ENCODE results near the gene KLHL35.

The KLHL35 gene

GRCh38 chr11:75440960-75441803, 8.2 kb upstream of the KLHL35 start:
- DNase-seq: no peak

- DNase-seq: no peak
These were observed 6.6 kb upstream of the KLHL35 start for GRCh38 chr11:75439495-75440120.

- no peak for DNase-seq
These were observed 6.0 kb upstream of the KLHL35 start for GRCh38 chr11:75439026-75439425.

- DNase-seq: no peak
These were observed 5.1 kb upstream of the KLHL35 start for GRCh38 chr11:75437966-75438659.

- no peak for DNase-seq
These were observed 3.8 kb upstream of the KLHL35 start for GRCh38 chr11:75436806-75437205.

- DNase-seq: no peak
These were observed 2.5 kb upstream of the KLHL35 start for GRCh38 chr11:75435571-75435925.

- no peak for DNase-seq
These were observed 2.0 kb upstream of the KLHL35 start for GRCh38 chr11:75434886-75435570.

GRCh38 chr11:75434051-75434450, 1.0 kb upstream of the KLHL35 start:
- DNase-seq: no peak

- DNase-seq: no peak
These were observed 440 bp upstream of the KLHL35 start for GRCh38 chr11:75433443-75433842.

GRCh38 chr11:75431533-75432525, 1.2 kb downstream of the KLHL35 start:
- DNase-seq: no peak

- DNase-seq: no peak
These were observed 2.1 kb downstream of the KLHL35 start for GRCh38 chr11:75430714-75431532.

- DNase-seq: peak; percentile 62
These were observed 2.9 kb downstream of the KLHL35 start for GRCh38 chr11:75429902-75430713.

GRCh38 chr11:75429641-75429901, 3.4 kb downstream of the KLHL35 start:
- DNase-seq: no peak

- no peak for DNase-seq
These were observed 3.9 kb downstream of the KLHL35 start for GRCh38 chr11:75428989-75429640.

GRCh38 chr11:75428281-75428724, 4.7 kb downstream of the KLHL35 start:
- peak; percentile 37 for DNase-seq

- DNase-seq: no peak
These were observed 5.8 kb downstream of the KLHL35 start for GRCh38 chr11:75427181-75427580.

- DNase-seq: no peak
These were observed 6.3 kb downstream of the KLHL35 start for GRCh38 chr11:75426720-75427086.

GRCh38 chr11:75425422-75425821, 7.6 kb downstream of the KLHL35 start:
- DNase-seq: no peak

- DNase-seq: no peak
These were observed 8.6 kb downstream of the KLHL35 start for GRCh38 chr11:75424396-75424795.

- DNase-seq: no peak
These were observed 9.3 kb downstream of the KLHL35 start for GRCh38 chr11:75423721-75424120.

All from activated effector memory CD4-positive, alpha-beta T cell treated with Interleukin-2 at 50 U/mL for 16 hours (primary cell).